Measurements from ENCODE around the gene MCOLN1. TPM values are rescaled to one million over a fixed set of nuclear protein-coding genes. Genes with fewer than 3 reads are reported as not detected.

The MCOLN1 gene
- total RNA-seq, 1 donor from 2014 or later = 33.3 TPM

DNA sequence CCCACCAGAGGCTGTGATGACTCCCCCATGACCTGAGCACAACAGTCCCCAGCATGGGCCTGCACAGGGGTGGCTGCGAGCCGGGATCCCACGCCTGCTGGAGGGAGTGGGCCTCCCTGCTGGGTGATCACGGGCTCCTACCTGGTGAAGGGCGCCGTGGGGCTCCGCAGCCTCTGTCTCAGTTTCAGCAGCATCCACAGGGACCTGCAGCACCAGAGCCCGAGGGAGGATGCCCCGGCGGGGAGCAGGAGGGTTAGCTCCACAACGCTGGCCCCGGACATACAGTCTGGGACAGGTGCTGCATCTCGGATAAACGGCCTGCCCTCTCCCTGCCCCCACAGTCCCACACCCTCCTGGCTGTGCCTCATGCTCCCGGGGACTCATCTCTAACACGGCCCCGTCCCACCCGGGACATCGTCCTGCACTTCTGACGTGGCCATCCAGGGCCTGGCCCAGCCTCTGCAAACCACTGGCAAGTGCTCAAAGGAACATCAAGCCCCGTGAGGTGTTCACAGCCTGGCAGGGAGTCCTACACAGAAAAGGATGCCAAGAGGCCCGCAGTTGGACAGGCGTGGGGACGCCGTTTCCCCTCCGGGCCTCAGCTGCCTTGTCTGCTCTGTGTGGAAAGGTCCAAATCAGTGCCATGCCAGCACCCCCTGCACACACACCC lies 44.1 kb upstream of the MCOLN1 start:
- H3K36me3 Mint-ChIP-seq (ENCODE audit: unreplicated experiment) = no peaks in the 10 kb centered on the region

DNA sequence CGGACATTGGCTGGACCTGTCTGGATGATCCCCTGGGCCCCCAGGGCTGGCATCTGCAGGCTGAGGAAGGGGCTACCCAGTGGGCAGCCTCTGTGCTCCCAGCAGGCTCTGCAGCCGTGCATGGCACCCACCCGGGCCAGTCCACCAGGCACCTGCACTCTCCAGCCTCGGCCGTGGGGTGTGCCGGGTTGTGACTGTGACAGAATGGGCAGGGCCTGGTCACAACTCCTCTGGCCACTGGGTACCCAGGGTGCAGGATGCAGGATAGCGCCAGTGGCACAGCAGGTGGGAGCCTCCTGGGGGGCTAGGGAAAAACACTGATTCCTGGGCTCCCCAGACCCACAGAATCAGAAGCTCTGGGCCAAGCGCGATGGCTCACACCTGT lies 43.6 kb upstream of the MCOLN1 start:
- Mint-ChIP-seq H3K27me3 (ENCODE audit: unreplicated experiment) (no peaks in the 10 kb centered on the region), H3K4me3 (ENCODE audit: unreplicated experiment) (no peak overlapping the region), H3K4me1 (ENCODE audit: unreplicated experiment) (peaks cover 27% of the 10 kb centered on the region), H3K27ac (ENCODE audit: unreplicated experiment) (no peak overlapping the region), H3K9me3 (ENCODE audit: unreplicated experiment) (no peaks in the 10 kb centered on the region), H3K36me3 (ENCODE audit: unreplicated experiment) (no peaks in the 10 kb centered on the region)
- DNase-seq (ENCODE audit: extremely low spot score, unreplicated experiment) = no peak
- TF ChIP-seq, protein P1, sequence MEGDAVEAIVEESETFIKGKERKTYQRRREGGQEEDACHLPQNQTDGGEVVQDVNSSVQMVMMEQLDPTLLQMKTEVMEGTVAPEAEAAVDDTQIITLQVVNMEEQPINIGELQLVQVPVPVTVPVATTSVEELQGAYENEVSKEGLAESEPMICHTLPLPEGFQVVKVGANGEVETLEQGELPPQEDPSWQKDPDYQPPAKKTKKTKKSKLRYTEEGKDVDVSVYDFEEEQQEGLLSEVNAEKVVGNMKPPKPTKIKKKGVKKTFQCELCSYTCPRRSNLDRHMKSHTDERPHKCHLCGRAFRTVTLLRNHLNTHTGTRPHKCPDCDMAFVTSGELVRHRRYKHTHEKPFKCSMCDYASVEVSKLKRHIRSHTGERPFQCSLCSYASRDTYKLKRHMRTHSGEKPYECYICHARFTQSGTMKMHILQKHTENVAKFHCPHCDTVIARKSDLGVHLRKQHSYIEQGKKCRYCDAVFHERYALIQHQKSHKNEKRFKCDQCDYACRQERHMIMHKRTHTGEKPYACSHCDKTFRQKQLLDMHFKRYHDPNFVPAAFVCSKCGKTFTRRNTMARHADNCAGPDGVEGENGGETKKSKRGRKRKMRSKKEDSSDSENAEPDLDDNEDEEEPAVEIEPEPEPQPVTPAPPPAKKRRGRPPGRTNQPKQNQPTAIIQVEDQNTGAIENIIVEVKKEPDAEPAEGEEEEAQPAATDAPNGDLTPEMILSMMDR (IDR thresholded peaks at IDR 0.05) = no peak

More for the DNA sequence above, 44.1 kb upstream of the MCOLN1 start:
- Mint-ChIP-seq H3K27ac (ENCODE audit: unreplicated experiment) (no peak overlapping the region), H3K4me1 (ENCODE audit: unreplicated experiment) (peaks cover 25% of the 10 kb centered on the region), H3K27me3 (ENCODE audit: unreplicated experiment) (no peaks in the 10 kb centered on the region), H3K9me3 (ENCODE audit: unreplicated experiment) (no peaks in the 10 kb centered on the region), H3K4me3 (ENCODE audit: unreplicated experiment) (no peak overlapping the region)
- TF ChIP-seq, protein P1 (IDR thresholded peaks at IDR 0.05) = no peak
- no peak for DNase-seq (ENCODE audit: extremely low spot score, unreplicated experiment)

DNA sequence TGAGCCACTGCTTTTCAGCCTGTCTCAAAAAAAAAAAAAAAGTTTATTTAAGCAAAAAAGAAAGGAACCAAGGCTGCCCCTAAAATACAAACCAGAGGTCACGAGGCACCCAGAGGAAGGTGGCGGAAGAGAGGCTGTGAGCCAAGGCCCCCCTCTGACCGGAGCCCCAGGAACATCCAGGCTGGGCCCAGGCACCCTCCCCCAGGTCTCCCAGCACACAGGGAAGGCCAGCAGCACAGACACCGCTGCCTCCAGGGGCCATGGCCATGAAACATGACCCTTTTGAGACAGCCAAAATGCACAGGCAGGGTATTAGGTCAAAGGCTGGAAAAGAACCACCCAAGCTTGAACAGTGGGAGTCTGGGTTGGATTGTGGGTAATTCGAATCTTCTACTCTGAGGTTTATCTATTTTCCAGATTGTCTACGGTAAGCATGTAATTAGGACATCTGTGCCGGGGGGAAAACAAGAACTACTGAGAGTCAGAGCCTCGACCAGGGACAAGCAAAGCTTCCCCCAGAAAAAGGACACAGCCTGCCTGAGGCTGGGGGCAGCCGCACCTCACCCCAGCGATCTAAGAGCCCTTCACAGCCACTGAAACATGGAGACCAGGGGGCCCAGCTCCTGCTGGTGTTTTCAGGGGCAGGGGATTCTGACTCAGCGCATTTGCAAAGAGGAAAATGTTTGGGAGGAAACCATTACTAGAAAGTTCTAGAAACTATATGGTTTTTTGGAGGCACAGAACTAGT lies 42.0 kb upstream of the MCOLN1 start:
- H3K9me3 Mint-ChIP-seq (ENCODE audit: unreplicated experiment) = no peaks in the 10 kb centered on the region
- TF ChIP-seq, protein P1 (IDR thresholded peaks at IDR 0.05) = no peak
- no peak overlapping the region for H3K4me3 Mint-ChIP-seq (ENCODE audit: unreplicated experiment)
- peak overlapping the region; percentile 62 for H3K27ac Mint-ChIP-seq (ENCODE audit: unreplicated experiment)
- H3K36me3 Mint-ChIP-seq (ENCODE audit: unreplicated experiment) = no peaks in the 10 kb centered on the region
- H3K4me1 Mint-ChIP-seq (ENCODE audit: unreplicated experiment) = peaks cover 27% of the 10 kb centered on the region
- DNase-seq (ENCODE audit: extremely low spot score, unreplicated experiment) = no peak
- no peaks in the 10 kb centered on the region for H3K27me3 Mint-ChIP-seq (ENCODE audit: unreplicated experiment)

DNA sequence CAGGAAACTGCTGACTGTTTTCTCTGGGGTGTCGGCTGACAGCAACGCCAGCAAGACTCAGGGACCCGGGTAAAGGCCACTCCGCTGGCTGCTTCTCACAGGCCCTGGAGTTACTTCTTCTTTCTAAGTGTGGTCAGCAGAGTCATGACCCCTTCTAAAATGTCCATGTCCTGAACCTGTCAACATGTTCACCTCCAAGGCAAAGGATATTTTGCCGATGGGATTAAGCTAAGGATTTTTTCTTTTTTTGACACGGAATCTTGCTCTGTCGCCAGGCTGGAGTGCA lies 41.5 kb upstream of the MCOLN1 start:
- TF ChIP-seq, protein P1 (IDR thresholded peaks at IDR 0.05) = no peak
- no peak overlapping the region for H3K4me3 Mint-ChIP-seq (ENCODE audit: unreplicated experiment)
- peaks cover 27% of the 10 kb centered on the region for H3K4me1 Mint-ChIP-seq (ENCODE audit: unreplicated experiment)
- H3K27me3 Mint-ChIP-seq (ENCODE audit: unreplicated experiment) = no peaks in the 10 kb centered on the region
- no peaks in the 10 kb centered on the region for H3K9me3 Mint-ChIP-seq (ENCODE audit: unreplicated experiment)
- no peaks in the 10 kb centered on the region for H3K36me3 Mint-ChIP-seq (ENCODE audit: unreplicated experiment)
- no peak for DNase-seq (ENCODE audit: extremely low spot score, unreplicated experiment)
- H3K27ac Mint-ChIP-seq (ENCODE audit: unreplicated experiment) = peak overlapping the region; percentile 62

DNA sequence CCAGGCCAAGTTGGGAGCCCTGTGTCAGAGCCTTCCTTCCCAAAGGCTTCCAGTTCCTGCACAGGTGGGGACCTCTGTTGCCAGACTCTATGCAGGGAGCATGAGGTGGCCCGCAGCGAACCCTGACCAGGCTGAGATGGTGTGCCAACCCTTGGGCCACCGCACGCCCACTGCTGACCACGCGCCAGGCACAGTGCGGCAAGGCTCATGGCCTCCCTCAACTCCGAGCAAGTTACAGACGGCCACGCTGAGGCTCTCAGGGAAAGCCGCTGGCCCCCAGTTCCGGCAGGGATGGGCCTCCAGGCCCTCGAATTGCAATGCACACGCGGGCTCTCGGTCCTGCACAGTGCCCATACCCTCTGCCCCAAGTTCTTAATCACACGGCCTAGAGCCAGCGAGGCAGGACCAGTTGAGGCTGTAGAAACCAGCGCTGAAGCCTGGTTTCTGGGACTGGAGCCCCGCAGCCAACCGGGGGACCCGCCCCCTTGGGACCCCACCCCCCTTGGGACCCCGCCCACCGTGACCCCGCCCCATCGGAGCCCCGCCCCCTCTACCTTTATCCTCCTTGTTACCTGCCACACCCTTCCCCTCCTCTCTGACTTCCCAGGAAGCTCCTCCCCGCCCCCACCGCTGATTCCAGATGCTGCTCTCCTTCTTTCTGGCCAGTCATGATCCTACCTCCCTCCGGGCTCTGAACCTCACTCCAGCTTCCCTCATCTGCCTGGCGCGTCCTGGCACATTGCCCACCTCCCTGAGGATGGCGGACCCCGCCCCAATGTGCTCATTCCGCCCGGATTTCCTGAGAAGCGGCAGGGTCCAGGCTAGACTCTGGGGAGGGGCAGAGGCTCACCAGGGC lies 39.6 kb upstream of the MCOLN1 start:
- peak overlapping the region; percentile 32 for H3K27ac Mint-ChIP-seq (ENCODE audit: unreplicated experiment)
- TF ChIP-seq, protein P1 (IDR thresholded peaks at IDR 0.05) = no peak

More for the DNA sequence above, 39.6 kb upstream of the MCOLN1 start:
- no peak for DNase-seq (ENCODE audit: extremely low spot score, unreplicated experiment)
- no peaks in the 10 kb centered on the region for H3K36me3 Mint-ChIP-seq (ENCODE audit: unreplicated experiment)
- peaks cover 27% of the 10 kb centered on the region for H3K4me1 Mint-ChIP-seq (ENCODE audit: unreplicated experiment)
- no peak overlapping the region for H3K4me3 Mint-ChIP-seq (ENCODE audit: unreplicated experiment)
- no peaks in the 10 kb centered on the region for H3K27me3 Mint-ChIP-seq (ENCODE audit: unreplicated experiment)
- H3K9me3 Mint-ChIP-seq (ENCODE audit: unreplicated experiment) = no peaks in the 10 kb centered on the region
